Loucy (cell line): ENCODE results near the gene PLEKHG5.

Experiments
- EZH2phosphoT487 ChIP-seq: fragments of 200-600 bp; IDR thresholded peaks from 2 replicates; pipeline ENCODE4 v1.6.1; 2018; ENCODE audit warnings: antibody characterized with exemption, mild to moderate bottlenecking, moderate library complexity, borderline replicate concordance
- TF ChIP-seq, protein P1 (sequence below): fragments of 200-600 bp; sonication (generic); conservative IDR thresholded peaks from 2 replicates; pipeline ENCODE4 v1.5.1; 2014; ENCODE audit warnings: mild to moderate bottlenecking, antibody characterized with exemption, low read length

GRCh38 chr1:6513320-6513801, 21.9 kb upstream of the PLEKHG5 start:
- TF ChIP-seq, protein P1, sequence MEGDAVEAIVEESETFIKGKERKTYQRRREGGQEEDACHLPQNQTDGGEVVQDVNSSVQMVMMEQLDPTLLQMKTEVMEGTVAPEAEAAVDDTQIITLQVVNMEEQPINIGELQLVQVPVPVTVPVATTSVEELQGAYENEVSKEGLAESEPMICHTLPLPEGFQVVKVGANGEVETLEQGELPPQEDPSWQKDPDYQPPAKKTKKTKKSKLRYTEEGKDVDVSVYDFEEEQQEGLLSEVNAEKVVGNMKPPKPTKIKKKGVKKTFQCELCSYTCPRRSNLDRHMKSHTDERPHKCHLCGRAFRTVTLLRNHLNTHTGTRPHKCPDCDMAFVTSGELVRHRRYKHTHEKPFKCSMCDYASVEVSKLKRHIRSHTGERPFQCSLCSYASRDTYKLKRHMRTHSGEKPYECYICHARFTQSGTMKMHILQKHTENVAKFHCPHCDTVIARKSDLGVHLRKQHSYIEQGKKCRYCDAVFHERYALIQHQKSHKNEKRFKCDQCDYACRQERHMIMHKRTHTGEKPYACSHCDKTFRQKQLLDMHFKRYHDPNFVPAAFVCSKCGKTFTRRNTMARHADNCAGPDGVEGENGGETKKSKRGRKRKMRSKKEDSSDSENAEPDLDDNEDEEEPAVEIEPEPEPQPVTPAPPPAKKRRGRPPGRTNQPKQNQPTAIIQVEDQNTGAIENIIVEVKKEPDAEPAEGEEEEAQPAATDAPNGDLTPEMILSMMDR: no peak
- no peak for TF ChIP-seq EZH2phosphoT487
